ENCODE measurements around the gene GRIP1. TPM values are rescaled to one million over a fixed set of nuclear protein-coding genes. Genes with fewer than 3 reads are reported as not detected.

Gene GRIP1
- total RNA-seq, 2 experiments from 2014 or later = 0.85 to 1.6 TPM

DNA sequence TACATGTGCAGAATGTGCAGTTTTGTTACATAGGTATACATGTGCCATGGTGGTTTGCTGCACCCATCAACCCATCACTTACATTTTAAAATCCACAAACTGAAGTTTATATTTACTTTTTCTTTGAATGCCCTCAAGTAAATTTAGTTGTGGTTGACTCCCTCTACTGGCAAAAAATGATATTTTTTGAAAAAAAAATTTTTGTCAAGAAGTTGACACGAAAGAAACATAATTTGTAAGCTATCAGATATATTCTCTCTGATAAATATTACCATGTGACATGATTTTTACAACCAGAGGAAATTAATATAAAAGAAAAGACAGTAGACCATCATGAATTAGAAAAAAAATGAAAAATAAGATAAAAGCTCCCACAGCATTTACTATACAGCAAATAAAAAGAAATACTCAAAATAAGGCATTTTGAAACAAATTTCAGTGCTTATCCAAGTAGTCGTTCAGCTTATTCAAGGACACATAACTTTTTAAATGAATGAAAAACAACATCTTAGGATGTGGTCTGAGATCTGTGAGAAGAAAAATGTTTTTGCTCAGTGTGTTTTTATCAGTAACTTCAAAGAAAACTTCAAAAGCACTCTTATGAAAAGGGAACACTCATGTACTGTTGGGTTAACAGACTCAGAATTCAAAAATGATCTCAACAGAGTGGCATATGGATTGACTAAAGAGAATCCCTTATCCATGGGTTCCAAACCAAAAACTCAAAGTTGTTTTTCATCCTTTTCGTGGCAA lies 30.0 kb upstream of the GRIP1 start:
- Mint-ChIP-seq H3K36me3 (ENCODE audit: low read depth) (no peaks in the 10 kb centered on the region), H3K4me3 (peak overlapping the region; percentile 50), H3K27ac (peak overlapping the region; percentile 90), H3K9me3 (no peaks in the 10 kb centered on the region), H3K4me1 (peaks cover 32% of the 10 kb centered on the region), H3K27me3 (peaks cover 5% of the 10 kb centered on the region)
- CTCF ChIA-PET = interaction anchor here (1.0 to 1.2 kb wide), 2 partner anchors 11 to 15 kb away, joined by 3 to 4 read pairs; no protein-coding TSS in a partner anchor
- no peak for DNase-seq
- POLR2A ChIA-PET = interaction anchor here (0.6 kb wide), 1 partner anchor 559 kb away, joined by 3 read pairs; no protein-coding TSS in a partner anchor

- Mint-ChIP-seq H3K9me3 (no peaks in the 10 kb centered on the region), H3K27ac (no peak overlapping the region), H3K4me1 (peaks cover 21% of the 10 kb centered on the region), H3K27me3 (peaks cover 15% of the 10 kb centered on the region), H3K36me3 (ENCODE audit: low read depth) (no peaks in the 10 kb centered on the region), H3K4me3 (no peak overlapping the region)
- ChIA-PET POLR2A (no interaction called here), CTCF (no interaction called here)
- DNase-seq = no peak
Observed at GRCh38 chr12:66707002-66707697, 28.3 kb upstream of the GRIP1 start.

DNA sequence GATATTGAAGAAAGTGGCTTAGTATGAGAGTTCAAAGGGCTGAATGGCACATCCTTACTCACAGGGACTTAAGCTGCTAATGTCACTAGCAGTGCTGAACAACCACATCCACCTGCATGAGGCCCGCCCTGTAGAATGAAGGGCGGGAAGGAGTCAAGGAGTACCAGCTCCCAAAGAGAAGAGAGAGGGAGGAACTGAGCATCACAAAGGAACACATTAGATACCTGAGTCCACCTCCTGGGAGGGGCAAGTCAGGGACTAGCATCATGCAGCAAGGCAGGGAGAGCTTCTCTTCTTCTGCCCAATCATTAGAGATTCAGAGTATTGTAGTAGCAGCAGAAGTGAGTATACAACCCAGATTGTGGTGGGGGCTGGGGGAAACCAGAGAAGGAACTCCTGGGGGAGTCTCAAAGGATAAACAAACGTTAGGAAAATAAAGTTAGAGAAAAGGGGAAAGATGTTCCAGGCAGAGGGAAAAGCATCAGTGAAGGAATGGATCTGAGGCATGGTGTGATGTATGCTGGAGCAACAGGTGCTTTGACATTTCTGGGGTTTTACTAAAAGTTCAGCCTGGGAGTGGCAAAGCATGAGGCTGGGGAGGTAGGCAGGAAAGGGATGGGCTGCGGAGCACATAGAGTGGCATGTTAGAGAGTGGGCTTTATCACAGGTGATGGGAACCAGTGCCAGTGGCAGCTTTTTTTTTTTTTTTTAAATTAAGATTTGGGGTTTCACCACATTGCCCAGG lies 21.0 kb upstream of the GRIP1 start:
- H3K4me3 Mint-ChIP-seq = no peak overlapping the region
- peaks cover 20% of the 10 kb centered on the region for H3K27me3 Mint-ChIP-seq
- peaks cover 2% of the 10 kb centered on the region for H3K9me3 Mint-ChIP-seq
- peaks cover 22% of the 10 kb centered on the region for H3K4me1 Mint-ChIP-seq
- no peaks in the 10 kb centered on the region for H3K36me3 Mint-ChIP-seq (ENCODE audit: low read depth)
- POLR2A ChIA-PET = no interaction called here
- H3K27ac Mint-ChIP-seq = no peak overlapping the region
- CTCF ChIA-PET = no interaction called here
- no peak for DNase-seq

- H3K4me3 Mint-ChIP-seq = no peak overlapping the region
- CTCF ChIA-PET = interaction anchor here (0.9 kb wide), 1 partner anchor 11 kb away, joined by 3 read pairs; no protein-coding TSS in a partner anchor
- H3K36me3 Mint-ChIP-seq (ENCODE audit: low read depth) = no peaks in the 10 kb centered on the region
- no peak for DNase-seq
- peaks cover 2% of the 10 kb centered on the region for H3K9me3 Mint-ChIP-seq
- H3K27ac Mint-ChIP-seq = no peak overlapping the region
- peaks cover 18% of the 10 kb centered on the region for H3K27me3 Mint-ChIP-seq
- peaks cover 25% of the 10 kb centered on the region for H3K4me1 Mint-ChIP-seq
- POLR2A ChIA-PET = no interaction called here
Observed at GRCh38 chr12:66698558-66698957, 19.7 kb upstream of the GRIP1 start.

DNA sequence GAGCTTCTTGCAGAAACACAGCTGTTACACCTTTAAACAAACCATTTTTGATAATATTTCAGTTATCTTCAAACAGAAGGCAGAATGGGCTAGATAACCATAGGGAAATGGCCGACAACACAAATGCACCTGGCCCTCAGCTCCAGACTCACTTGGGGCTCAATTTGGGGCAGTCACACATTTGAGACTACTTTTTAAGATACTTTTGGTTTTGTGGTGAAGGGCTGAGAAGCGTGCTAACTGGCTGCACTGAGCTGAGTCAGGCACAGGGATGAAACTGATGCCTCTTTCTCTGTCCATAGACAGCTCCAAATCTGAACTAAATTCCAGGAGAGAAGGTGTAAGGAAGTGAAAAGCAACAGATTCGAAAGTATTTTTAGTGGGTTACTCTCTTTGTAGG lies 18.5 kb upstream of the GRIP1 start:
- peaks cover 11% of the 10 kb centered on the region for H3K27me3 Mint-ChIP-seq
- peaks cover 25% of the 10 kb centered on the region for H3K4me1 Mint-ChIP-seq
- ChIA-PET CTCF (interaction anchor here (0.9 to 1.1 kb wide), 2 partner anchors 12 to 17 kb away, joined by 3 read pairs; no protein-coding TSS in a partner anchor), POLR2A (no interaction called here)
- no peak for DNase-seq
- H3K9me3 Mint-ChIP-seq = peaks cover 2% of the 10 kb centered on the region
- no peaks in the 10 kb centered on the region for H3K36me3 Mint-ChIP-seq (ENCODE audit: low read depth)
- H3K27ac Mint-ChIP-seq = no peak overlapping the region
- no peak overlapping the region for H3K4me3 Mint-ChIP-seq

DNA sequence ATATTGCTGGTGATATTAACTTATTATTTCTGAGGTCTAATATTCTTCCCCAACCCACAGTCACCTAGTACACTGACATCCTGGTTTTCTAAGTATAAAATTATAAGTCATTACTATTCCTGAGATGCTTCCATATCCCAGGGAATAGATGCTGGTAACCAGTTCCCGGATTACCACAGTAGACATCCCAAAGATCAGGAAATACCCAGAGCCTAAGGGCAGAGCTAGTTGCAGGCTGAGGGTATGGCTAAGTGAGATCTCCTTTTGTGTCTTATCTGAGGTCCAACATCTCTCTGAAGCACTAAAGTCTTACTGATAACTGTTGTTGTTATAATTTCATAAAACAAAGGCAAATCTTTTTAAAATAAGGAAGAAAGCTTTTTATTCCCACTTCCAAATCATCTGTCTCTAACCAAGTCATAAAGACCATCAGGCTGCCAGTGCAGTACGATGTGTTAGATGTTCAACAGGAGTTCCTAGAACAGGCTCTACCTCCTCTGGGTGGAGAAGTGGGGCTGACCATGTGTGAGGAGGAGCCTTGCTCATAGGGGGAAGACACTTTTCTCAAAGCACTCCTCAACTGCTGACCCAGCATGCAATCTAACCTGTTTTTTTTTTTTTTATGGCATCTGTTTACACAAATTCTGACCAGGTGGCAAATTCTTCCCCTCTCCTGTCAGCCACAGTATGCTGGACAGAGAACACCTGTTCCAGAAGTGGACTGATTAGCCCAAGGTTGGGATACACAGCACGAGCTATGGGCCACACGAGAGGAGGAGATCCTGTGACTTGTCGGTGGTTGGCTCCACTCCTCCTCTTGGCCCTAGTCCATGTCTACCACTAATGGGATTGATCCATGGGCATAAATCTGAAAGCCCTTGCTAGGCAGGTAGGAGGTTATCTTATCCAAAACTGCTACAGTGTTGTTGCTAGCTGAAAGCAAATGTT lies 16.1 kb upstream of the GRIP1 start:
- H3K9me3 Mint-ChIP-seq = peaks cover 2% of the 10 kb centered on the region
- H3K36me3 Mint-ChIP-seq (ENCODE audit: low read depth) = no peaks in the 10 kb centered on the region
- H3K27ac Mint-ChIP-seq = no peak overlapping the region
- POLR2A ChIA-PET = no interaction called here
- peaks cover 9% of the 10 kb centered on the region for H3K27me3 Mint-ChIP-seq
- CTCF ChIA-PET = interaction anchor here (0.6 to 1.5 kb wide), 3 partner anchors 12 to 601 kb away, joined by 3 to 7 read pairs (median 3); no protein-coding TSS in a partner anchor
- no peak overlapping the region for H3K4me3 Mint-ChIP-seq
- no peak for DNase-seq
- peaks cover 25% of the 10 kb centered on the region for H3K4me1 Mint-ChIP-seq

DNA sequence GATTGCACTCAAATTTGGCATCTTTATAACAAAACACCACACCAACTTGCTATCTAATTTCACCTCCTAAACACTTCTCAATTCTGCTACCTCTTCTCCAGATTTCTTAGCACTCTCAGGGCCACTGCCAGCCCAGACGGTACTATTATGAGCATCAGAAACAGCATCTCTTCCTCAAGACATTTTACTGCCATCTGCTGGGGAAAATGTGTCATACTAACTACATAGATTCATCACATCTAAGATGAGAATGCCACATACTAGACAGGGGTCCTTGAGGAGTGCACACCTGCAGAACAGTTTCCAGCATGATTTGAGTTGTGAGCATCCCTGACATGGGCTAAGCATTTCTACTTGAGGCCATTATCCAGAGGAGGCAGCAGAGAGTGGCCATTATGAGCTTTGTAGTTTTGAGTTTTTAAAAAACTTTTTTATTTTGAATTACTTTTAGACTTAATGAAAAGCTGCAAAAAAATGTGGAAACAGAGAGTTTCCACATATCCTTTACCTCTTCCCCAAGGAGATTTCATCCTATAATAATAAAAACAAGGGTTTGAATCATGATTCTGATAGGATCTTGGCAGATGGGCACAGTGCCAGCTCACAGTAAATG lies 15.1 kb upstream of the GRIP1 start:
- Mint-ChIP-seq H3K4me1 (peaks cover 22% of the 10 kb centered on the region), H3K9me3 (no peaks in the 10 kb centered on the region), H3K27ac (no peak overlapping the region), H3K4me3 (no peak overlapping the region), H3K27me3 (peaks cover 9% of the 10 kb centered on the region), H3K36me3 (ENCODE audit: low read depth) (no peaks in the 10 kb centered on the region)
- POLR2A ChIA-PET = no interaction called here
- DNase-seq = peak; percentile 61
- CTCF ChIA-PET = interaction anchor here (0.9 to 1.5 kb wide), 2 partner anchors 11 to 33 kb away, joined by 3 to 7 read pairs; no protein-coding TSS in a partner anchor

GRCh38 chr12:66692986-66693385 lies 14.1 kb upstream of the GRIP1 start:
- Mint-ChIP-seq H3K36me3 (ENCODE audit: low read depth) (no peaks in the 10 kb centered on the region), H3K9me3 (no peaks in the 10 kb centered on the region), H3K4me3 (no peak overlapping the region), H3K4me1 (peaks cover 12% of the 10 kb centered on the region), H3K27me3 (peaks cover 9% of the 10 kb centered on the region), H3K27ac (no peak overlapping the region)
- POLR2A ChIA-PET = no interaction called here
- DNase-seq = no peak
- CTCF ChIA-PET = interaction anchor here (1.5 kb wide), 1 partner anchor 10 kb away, joined by 7 read pairs; no protein-coding TSS in a partner anchor

DNA sequence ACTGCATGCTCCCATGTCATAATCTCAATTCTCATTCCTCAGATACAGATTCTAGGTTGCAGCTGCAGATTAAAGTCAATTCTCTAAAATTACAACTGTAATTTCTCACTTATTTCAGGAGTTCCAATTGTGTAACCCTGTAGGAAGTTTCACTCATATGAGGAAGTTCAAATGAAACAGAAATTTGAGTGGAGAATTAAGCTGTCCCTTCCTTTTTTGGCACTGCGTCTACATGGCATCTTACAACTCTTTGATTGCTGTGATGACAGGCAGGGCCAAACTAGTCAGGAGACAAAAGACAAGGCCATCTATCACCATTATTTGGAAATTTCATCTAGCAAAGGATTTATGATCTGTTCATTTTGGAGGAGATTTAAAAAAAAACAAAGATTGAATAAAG lies 13.3 kb upstream of the GRIP1 start:
- no peaks in the 10 kb centered on the region for H3K9me3 Mint-ChIP-seq
- H3K27me3 Mint-ChIP-seq = peaks cover 9% of the 10 kb centered on the region
- DNase-seq = no peak
- H3K4me1 Mint-ChIP-seq = peaks cover 4% of the 10 kb centered on the region
- H3K4me3 Mint-ChIP-seq = no peak overlapping the region
- POLR2A ChIA-PET = no interaction called here
- CTCF ChIA-PET = no interaction called here
- H3K36me3 Mint-ChIP-seq (ENCODE audit: low read depth) = no peaks in the 10 kb centered on the region
- no peak overlapping the region for H3K27ac Mint-ChIP-seq

GRCh38 chr12:66688846-66689439 lies 10.1 kb upstream of the GRIP1 start:
- H3K27ac Mint-ChIP-seq = no peak overlapping the region
- H3K36me3 Mint-ChIP-seq (ENCODE audit: low read depth) = no peaks in the 10 kb centered on the region
- CTCF ChIA-PET = no interaction called here
- H3K4me3 Mint-ChIP-seq = no peak overlapping the region
- DNase-seq = peak; percentile 46
- H3K27me3 Mint-ChIP-seq = peaks cover 8% of the 10 kb centered on the region
- POLR2A ChIA-PET = no interaction called here
- H3K9me3 Mint-ChIP-seq = no peaks in the 10 kb centered on the region
- peaks cover 2% of the 10 kb centered on the region for H3K4me1 Mint-ChIP-seq

GRCh38 chr12:66684222-66684621 lies 5.3 kb upstream of the GRIP1 start:
- no peaks in the 10 kb centered on the region for H3K36me3 Mint-ChIP-seq (ENCODE audit: low read depth)
- H3K4me3 Mint-ChIP-seq = no peak overlapping the region
- ChIA-PET CTCF (no interaction called here), POLR2A (no interaction called here)
- no peaks in the 10 kb centered on the region for H3K4me1 Mint-ChIP-seq
- H3K27me3 Mint-ChIP-seq = peaks cover 15% of the 10 kb centered on the region
- no peak for DNase-seq
- H3K27ac Mint-ChIP-seq = no peak overlapping the region
- H3K9me3 Mint-ChIP-seq = no peaks in the 10 kb centered on the region
